K562 (cell line): Measurements from ENCODE around the gene LRRIQ1. TPM values are rescaled to one million over a fixed set of nuclear protein-coding genes. Genes with fewer than 3 reads are reported as not detected.

Experiments used
- CHAMP1 ChIP-seq: fragments of 450-650 bp; IDR thresholded peaks from 2 replicates; pipeline ENCODE4 v1.6.1; 2016; ENCODE audit warnings: mild to moderate bottlenecking
- KDM4B ChIP-seq, 2 experiments: fragments of 450-650 bp in 1 of 2; sonication (generic) in 1 of 2; IDR thresholded peaks; 2 replicates each; pipeline ENCODE4 v1.6.1; 2016 to 2017; ENCODE audit warnings: borderline replicate concordance in 2 of 2, antibody characterized with exemption in 1 of 2, low read depth in 1 of 2, mild to moderate bottlenecking in 1 of 2
- NR0B1 ChIP-seq: fragments of 450-650 bp; IDR thresholded peaks from one replicate; pipeline ENCODE4 v1.6.1; 2018; ENCODE audit warnings: mild to moderate bottlenecking, moderate library complexity; ENCODE audit not compliant: partially characterized antibody
- RBM34 ChIP-seq: fragments of 200-400 bp; formaldehyde crosslinking; IDR thresholded peaks from 2 replicates; pipeline ENCODE4 v1.6.1; 2018; ENCODE audit warnings: low read length, borderline replicate concordance; ENCODE audit not compliant: insufficient read depth
- SRSF3 ChIP-seq: fragments of 200-400 bp; formaldehyde crosslinking; IDR thresholded peaks from 2 replicates; pipeline ENCODE4 v1.6.1; 2016; ENCODE audit warnings: mild to moderate bottlenecking, low read length, moderate library complexity; ENCODE audit not compliant: insufficient read depth
- ZNF592 ChIP-seq: fragments of 450-650 bp; IDR thresholded peaks from 2 replicates; pipeline ENCODE4 v1.6.1; 2017; ENCODE audit warnings: antibody characterized with exemption, mild to moderate bottlenecking
- polyA plus RNA-seq, 8 experiments: library from polyadenylated mRNA; depleted of rRNA in 4 of 8; stranded (reverse) in 5 of 8; unstranded in 3 of 8; fragments of >200 nt; fragmentation: Nextera tagmentation in 2 of 8; fragmentation: Illumina TruSeq in 1 of 8; extraction: Ambion mirVana in 2 of 8; extraction: Trizol in 1 of 8; gene quantifications; 2 replicates each; pipeline versions ENCODE4 v1.2.1 to v1.2.3, GENCODE V29; 2011 to 2014; ENCODE audit warnings: inconsistent platforms in 1 of 8, missing spikeins in 1 of 8
- total RNA-seq, 7 experiments: library from RNA; depleted of rRNA in 6 of 7; stranded (reverse); fragments of >200 nt in 6 of 7; fragmentation: Illumina TruSeq in 2 of 7; extraction: Trizol in 2 of 7; gene quantifications; 2 replicates each; pipeline versions ENCODE4 v1.2.1 to v1.2.3, GENCODE V29; 2011 to 2021; ENCODE audit warnings: low replicate concordance in 1 of 7
- TF ChIP-seq, protein P1 (sequence below), 2 experiments: IDR thresholded peaks; 2 replicates each; pipeline ENCODE4 v1.6.1; 2012; ENCODE audit warnings: improper control_type of control experiment in 2 of 2, low read depth in 2 of 2, low read length in 2 of 2, borderline replicate concordance in 1 of 2

LRRIQ1 gene
- total and polyA plus RNA-seq, 9 of the 15 experiments (the other 6 are each of a cell fraction or from before 2014, with no cell fraction given): not detected

GRCh38 chr12:85007836-85008235 is 28.3 kb upstream of the LRRIQ1 start (continued):
- TF ChIP-seq, protein P1, sequence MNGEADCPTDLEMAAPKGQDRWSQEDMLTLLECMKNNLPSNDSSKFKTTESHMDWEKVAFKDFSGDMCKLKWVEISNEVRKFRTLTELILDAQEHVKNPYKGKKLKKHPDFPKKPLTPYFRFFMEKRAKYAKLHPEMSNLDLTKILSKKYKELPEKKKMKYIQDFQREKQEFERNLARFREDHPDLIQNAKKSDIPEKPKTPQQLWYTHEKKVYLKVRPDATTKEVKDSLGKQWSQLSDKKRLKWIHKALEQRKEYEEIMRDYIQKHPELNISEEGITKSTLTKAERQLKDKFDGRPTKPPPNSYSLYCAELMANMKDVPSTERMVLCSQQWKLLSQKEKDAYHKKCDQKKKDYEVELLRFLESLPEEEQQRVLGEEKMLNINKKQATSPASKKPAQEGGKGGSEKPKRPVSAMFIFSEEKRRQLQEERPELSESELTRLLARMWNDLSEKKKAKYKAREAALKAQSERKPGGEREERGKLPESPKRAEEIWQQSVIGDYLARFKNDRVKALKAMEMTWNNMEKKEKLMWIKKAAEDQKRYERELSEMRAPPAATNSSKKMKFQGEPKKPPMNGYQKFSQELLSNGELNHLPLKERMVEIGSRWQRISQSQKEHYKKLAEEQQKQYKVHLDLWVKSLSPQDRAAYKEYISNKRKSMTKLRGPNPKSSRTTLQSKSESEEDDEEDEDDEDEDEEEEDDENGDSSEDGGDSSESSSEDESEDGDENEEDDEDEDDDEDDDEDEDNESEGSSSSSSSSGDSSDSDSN (IDR thresholded peaks at IDR 0.05; ENCODE audit: borderline replicate concordance in 1 of 2, low read depth in 2 of 2, low read length in 2 of 2): no peak
- TF ChIP-seq SRSF3 (no peak), RBM34 (no peak), ZNF592 (no peak), CHAMP1 (no peak), NR0B1 (no peak), KDM4B (IDR thresholded peaks at IDR 0.05; ENCODE audit: borderline replicate concordance in 2 of 2, low read depth in 1 of 2) (no peak)
